ENCODE measurements around the gene SEH1L. TPM values are rescaled to one million over a fixed set of nuclear protein-coding genes. Genes with fewer than 3 reads are reported as not detected.
A peak's percentile ranks its signal among the peaks of the same experiment; 100 is the strongest.

Gene SEH1L
- total RNA-seq, 1 donor from 2014 or later, result 37.5 TPM

DNA sequence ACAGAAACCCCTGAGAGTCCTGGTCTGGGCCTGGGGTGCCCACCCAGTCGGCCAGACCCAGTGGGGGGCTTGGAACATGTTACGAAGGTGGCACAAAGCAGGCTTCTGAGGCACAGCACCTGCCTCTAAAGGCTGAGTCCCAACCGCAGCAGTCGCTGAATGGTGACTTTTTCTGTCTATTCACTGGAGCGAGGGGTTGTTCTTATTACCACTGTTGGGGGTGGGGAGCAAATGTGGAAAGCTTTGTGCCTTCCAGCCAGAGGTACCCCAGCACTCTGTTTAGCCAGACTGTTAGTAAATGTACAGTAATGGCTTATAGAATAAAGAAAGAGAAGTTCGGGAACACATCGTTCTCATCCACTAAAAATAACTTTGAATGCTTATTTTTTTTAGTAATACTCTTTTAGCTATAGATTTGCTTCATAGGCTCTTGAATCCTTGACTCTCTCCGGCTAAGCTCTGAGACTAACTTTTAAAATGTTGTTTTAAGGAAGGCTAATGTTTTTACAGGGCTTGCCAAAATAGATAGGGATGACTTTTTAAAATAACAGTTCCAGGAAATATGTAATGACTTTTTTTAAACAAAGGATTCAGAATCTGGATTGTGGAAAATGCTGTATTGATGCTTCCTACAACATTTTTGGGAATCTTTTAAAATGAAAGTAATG, 40.4 kb upstream of the SEH1L start:
- H3K27ac Mint-ChIP-seq (ENCODE audit: unreplicated experiment), result peak overlapping the region; percentile 99
- DNase-seq (ENCODE audit: low spot score), result no peak
- no peaks in the 10 kb centered on the region for H3K9me3 Mint-ChIP-seq (ENCODE audit: low read depth)
- peak overlapping the region; percentile 67 for H3K4me3 Mint-ChIP-seq (ENCODE audit: unreplicated experiment)
- no peaks in the 10 kb centered on the region for H3K27me3 Mint-ChIP-seq (ENCODE audit: low read depth)
- H3K36me3 Mint-ChIP-seq (ENCODE audit: low read depth), result no peaks in the 10 kb centered on the region
- TF ChIP-seq, protein P1, sequence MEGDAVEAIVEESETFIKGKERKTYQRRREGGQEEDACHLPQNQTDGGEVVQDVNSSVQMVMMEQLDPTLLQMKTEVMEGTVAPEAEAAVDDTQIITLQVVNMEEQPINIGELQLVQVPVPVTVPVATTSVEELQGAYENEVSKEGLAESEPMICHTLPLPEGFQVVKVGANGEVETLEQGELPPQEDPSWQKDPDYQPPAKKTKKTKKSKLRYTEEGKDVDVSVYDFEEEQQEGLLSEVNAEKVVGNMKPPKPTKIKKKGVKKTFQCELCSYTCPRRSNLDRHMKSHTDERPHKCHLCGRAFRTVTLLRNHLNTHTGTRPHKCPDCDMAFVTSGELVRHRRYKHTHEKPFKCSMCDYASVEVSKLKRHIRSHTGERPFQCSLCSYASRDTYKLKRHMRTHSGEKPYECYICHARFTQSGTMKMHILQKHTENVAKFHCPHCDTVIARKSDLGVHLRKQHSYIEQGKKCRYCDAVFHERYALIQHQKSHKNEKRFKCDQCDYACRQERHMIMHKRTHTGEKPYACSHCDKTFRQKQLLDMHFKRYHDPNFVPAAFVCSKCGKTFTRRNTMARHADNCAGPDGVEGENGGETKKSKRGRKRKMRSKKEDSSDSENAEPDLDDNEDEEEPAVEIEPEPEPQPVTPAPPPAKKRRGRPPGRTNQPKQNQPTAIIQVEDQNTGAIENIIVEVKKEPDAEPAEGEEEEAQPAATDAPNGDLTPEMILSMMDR (IDR thresholded peaks at IDR 0.05), result no peak
- peaks cover 45% of the 10 kb centered on the region for H3K4me1 Mint-ChIP-seq (ENCODE audit: low read depth)

DNA sequence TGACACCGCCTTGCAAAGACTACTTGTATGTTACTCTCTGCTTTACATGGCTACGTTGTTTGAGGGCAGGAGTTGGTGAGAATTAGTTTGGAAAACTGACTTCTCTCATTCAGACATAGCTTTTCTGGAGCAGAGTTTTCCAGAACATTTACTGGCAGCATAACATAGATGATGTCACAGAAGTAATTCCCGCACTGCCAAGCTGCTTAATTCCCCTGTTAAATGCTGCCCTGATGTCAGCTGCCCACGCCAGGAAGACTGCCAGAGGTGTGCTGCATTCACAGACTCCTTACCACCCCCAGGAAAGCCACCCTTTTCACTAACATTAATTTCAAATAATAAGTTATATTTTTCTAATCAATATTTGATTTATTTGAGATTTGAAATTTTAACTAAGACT, 39.1 kb upstream of the SEH1L start:
- no peak overlapping the region for H3K4me3 Mint-ChIP-seq (ENCODE audit: unreplicated experiment)
- peaks cover 45% of the 10 kb centered on the region for H3K4me1 Mint-ChIP-seq (ENCODE audit: low read depth)
- no peaks in the 10 kb centered on the region for H3K27me3 Mint-ChIP-seq (ENCODE audit: low read depth)
- H3K36me3 Mint-ChIP-seq (ENCODE audit: low read depth), result peaks cover 1% of the 10 kb centered on the region
- DNase-seq (ENCODE audit: low spot score), result no peak
- H3K9me3 Mint-ChIP-seq (ENCODE audit: low read depth), result peaks cover 6% of the 10 kb centered on the region
- TF ChIP-seq, protein P1 (IDR thresholded peaks at IDR 0.05), result no peak
- H3K27ac Mint-ChIP-seq (ENCODE audit: unreplicated experiment), result peak overlapping the region; percentile 99

DNA sequence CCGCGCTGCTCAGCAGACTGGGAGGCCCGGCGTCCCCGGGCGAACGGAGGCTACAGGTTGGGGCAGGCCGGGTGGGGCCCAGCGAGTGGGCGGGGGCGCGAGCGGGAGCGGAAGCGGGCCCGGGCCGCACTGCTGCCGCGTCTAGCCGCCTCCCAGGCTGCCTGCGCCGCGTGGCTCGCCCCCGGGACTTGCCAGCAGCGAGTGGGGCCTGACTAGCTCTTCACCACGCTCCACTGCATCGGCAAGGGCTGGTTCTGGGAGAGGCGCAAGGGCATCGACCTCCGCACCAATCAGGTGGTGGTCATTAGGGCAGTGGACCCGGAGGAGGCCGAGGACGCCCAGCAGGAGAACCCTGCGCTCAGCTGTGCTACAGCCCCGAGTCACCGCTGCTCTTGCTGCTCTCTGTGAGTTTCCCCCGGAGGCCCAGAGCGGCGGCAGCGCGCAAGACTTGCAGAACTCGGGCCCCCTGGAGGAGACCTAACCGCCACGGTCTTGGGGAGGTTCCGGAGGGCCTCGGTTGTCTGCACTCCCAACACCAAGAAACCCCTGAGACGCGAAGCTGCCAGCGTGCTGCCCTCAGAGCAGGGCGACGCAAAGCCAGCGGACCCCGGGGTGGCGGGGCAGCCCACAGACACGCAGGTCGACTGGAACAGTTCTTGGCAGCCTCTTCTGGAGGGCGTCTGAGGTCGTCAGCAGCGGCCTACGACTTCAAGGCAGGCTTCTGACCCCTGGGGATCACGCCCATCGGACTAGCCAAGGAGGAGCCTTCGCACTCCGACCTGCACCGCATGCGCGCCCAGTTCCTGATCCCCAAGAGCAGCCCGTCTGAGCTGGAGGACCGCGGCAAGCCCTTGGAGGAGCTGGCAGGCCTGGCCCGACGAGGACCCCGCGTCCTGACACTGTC, 36.5 kb upstream of the SEH1L start:
- H3K27me3 Mint-ChIP-seq (ENCODE audit: low read depth), result no peaks in the 10 kb centered on the region
- H3K4me3 Mint-ChIP-seq (ENCODE audit: unreplicated experiment), result no peak overlapping the region
- peaks cover 35% of the 10 kb centered on the region for H3K4me1 Mint-ChIP-seq (ENCODE audit: low read depth)
- TF ChIP-seq, protein P1 (IDR thresholded peaks at IDR 0.05), result no peak
- H3K9me3 Mint-ChIP-seq (ENCODE audit: low read depth), result peaks cover 11% of the 10 kb centered on the region
- DNase-seq (ENCODE audit: low spot score), result no peak
- peaks cover 1% of the 10 kb centered on the region for H3K36me3 Mint-ChIP-seq (ENCODE audit: low read depth)
- H3K27ac Mint-ChIP-seq (ENCODE audit: unreplicated experiment), result no peak overlapping the region

DNA sequence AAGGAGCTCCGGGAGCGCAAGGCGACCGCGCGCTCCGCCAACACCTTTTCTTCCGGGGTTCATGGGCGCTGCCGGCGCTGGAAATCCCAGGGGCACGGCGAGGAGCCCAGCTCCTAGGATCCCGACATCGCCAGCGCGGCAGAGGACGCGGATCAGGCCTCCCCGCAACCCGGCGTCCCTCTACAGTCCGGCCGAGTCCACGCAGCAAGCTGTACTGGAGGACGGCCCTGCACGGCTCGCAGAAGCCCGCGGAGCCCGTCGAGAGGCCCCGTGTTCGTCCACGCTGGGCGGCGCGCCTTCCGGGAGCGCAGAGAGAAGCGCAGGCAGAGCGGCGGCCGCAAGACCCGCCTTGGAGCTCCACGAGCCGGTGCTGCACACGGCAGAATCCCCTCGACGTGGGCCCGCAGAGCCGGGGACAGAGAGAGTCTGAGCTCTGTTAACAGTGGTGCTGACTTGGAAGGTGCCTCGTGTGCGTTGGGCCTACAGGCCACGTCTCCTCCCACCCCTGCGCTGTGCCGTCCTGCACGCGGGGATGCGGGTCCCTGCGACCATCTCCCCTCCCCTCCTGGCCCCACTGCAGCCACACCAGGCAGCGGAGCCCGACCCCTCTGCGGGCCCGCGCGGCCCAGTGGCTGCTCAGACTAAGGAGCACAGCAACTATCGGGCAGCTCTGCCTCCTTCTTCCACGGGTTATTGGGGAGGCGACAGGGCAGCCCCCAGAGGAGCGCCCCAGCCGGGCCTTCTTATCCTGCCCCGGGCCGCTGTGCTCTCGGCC, 35.7 kb upstream of the SEH1L start:
- Mint-ChIP-seq H3K27me3 (ENCODE audit: low read depth) (no peaks in the 10 kb centered on the region), H3K27ac (ENCODE audit: unreplicated experiment) (no peak overlapping the region), H3K36me3 (ENCODE audit: low read depth) (peaks cover 1% of the 10 kb centered on the region), H3K4me1 (ENCODE audit: low read depth) (peaks cover 26% of the 10 kb centered on the region), H3K4me3 (ENCODE audit: unreplicated experiment) (no peak overlapping the region), H3K9me3 (ENCODE audit: low read depth) (peaks cover 11% of the 10 kb centered on the region)
- DNase-seq (ENCODE audit: low spot score), result no peak
- TF ChIP-seq, protein P1 (IDR thresholded peaks at IDR 0.05), result no peak

DNA sequence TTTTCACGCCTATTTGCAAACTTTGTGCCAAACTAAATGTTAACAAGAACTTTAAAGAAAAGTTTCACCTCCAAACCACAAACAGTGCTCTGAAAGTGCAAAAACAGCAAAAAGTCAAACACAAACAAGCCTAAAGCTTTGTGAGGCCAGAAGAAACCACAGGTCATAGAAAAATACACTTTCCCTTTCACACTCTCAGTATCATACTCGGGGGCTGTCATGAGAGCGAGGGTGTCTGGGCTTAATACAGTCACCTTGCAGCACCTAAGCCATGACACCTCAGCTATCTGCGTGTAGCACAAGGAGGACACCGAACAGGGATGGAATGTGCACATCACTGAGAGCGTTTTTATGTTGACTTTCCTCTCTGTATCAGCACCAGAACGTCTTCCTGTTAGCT, 26.6 kb upstream of the SEH1L start:
- TF ChIP-seq, protein P1 (IDR thresholded peaks at IDR 0.05), result no peak
- no peaks in the 10 kb centered on the region for H3K9me3 Mint-ChIP-seq (ENCODE audit: low read depth)
- peaks cover 8% of the 10 kb centered on the region for H3K4me1 Mint-ChIP-seq (ENCODE audit: low read depth)
- H3K27ac Mint-ChIP-seq (ENCODE audit: unreplicated experiment), result no peak overlapping the region
- no peak overlapping the region for H3K4me3 Mint-ChIP-seq (ENCODE audit: unreplicated experiment)
- no peaks in the 10 kb centered on the region for H3K36me3 Mint-ChIP-seq (ENCODE audit: low read depth)
- no peaks in the 10 kb centered on the region for H3K27me3 Mint-ChIP-seq (ENCODE audit: low read depth)
- DNase-seq (ENCODE audit: low spot score), result no peak
